GM21367 (cell line): ENCODE data around the gene ZNF79.
"Not testable (repeated sequence)": the region's sequence is repeated elsewhere in the genome, so short reads cannot be mapped to it uniquely, and the experiment has no call there.

ENCODE experiments used
- ATAC-seq: cut with Tn5 transposase; IDR thresholded peaks from one replicate; pipeline ENCODE4 v1.9.1; 2021; ENCODE audit not compliant: unreplicated experiment

Gene ZNF79

DNA sequence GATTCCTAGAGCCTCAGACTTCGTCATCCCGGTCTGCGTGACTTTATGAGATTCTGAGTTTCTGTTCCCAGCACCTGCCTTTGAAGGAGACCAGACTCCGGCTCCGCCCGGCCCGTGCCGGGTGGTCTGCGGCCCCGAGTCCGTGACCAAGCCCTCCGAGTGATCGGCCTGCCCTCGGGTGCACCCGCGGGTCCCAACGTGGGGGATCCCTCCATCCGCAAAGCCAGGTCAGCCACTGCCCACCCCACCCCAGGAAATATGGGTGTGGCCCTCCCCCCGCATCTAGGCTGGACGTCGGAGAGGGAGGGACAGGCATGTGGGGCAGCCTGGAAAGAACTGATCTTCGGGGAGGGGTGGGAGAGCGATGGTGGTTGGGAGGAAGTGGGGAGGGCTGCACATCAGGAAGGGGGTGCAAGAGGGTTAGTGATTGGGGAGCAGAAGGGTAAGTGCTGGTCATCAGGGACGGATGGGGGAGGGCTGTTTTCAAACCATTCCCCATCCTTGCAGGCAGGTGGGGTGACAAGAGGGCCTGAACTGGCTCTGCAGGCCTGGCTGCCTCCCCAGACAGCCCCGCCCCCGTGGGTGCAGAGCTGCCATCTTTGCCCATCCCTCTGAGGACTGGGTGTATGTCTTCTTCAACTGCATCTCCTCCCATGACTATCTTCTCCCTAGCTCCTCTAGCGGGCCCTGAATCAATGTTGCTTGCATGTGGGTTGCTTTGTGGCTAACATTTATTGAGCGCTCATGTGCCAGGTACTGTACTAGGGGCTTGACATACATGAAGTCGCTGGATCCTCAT lies 27.9 kb downstream of the ZNF79 start:
- ATAC-seq = no peak

DNA sequence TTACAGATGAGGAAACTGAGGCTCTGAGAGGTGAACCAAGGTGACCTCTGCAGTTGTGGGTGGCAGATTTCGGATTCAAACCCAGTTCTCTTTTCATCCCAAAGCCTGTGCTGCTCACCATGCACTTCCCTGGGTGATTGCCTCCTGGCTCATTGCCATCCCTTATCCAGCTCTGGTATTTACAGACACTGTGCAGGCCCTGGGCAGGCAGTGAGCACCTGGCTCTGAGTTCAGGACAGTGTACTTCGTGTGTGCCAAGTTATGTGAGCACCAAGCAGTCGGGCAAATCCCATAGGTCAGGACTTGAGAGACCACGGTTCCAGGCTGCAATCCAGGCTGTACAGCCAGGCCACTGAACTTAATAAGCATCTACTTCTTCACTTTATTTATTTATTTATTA lies 28.5 kb downstream of the ZNF79 start:
- ATAC-seq = no peak

DNA sequence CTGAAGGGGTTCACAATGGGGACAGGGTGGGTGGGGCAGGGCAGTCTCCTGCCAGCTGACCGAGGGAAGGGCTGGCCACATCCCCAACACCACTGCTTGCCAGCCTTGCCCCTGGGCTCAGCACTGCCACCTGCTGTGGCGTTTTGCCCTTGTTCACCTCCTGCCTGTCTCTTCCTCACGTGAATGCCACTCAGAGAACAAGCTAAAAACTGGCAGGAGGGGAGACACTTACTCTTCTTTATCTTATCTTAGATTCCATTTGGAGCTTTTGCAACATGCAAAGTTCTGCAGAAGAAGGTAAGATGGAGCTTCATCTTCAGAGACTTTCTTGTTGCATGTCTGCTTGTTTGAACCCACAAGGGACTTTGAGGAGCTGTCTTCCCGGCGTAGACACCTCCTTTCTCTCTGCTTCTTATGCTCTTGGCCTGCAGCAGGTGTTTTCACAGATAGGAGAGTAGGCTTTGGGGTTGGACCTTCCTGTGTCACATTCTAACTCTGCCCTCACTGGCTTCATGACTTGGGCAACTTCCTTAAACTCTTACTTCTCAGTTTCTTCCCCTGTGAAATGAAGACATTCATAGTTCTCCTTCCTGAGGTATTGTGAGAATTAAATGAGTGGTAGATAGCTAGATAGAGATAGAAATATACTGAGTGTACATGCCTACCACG lies 31.3 kb downstream of the ZNF79 start:
- no peak for ATAC-seq

DNA sequence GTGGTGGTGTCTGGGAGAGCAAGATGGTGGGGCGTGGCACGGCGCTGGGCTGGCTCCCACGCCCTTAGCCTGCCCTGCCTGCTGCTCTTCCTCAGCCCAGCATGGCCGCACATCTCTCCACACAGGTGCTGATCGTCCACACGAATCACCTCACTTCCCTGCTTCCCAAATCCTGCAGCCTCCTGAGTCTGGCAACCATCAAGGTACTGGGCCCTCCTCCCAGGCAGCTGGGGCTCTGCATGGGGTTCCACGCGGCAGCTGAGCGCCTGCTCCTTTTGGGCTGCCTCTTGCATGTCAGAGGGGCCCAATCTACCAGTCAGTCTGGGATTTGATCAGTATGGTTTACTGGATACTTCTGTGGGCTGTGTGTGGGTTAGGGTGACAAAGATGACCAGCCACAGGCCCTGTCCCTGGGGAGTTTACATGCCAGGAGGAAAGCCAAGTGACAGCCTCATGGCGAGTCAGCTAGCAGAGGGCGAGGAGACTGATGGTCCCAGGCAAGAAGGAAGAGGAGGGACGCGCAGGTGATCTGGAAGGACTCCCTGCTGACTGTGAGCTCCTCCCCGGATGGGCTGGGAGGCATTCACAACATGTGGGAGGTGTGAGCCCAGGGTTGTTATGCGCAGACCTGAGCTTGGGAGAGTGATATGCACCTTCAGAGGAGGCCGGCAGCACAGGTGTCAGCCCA lies 33.2 kb downstream of the ZNF79 start:
- ATAC-seq = no peak

DNA sequence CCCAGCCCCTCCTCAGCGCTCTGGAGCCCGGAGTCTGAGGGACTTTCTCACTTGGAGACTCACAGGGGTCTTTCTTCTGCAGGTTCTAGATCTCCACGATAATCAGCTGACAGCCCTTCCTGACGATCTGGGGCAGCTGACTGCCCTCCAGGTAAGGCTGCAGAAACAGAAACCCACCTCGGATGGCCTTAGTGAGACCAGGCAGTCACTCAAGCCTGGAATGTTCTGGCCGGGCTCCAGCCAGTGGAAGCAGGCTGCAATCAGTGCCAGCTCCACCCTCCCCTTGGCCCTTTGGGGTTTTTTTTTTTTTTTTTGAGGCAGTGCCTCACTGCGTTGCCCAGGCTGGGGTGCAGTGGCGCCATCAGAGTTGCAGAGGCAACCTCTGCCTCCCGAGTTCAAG lies 34.7 kb downstream of the ZNF79 start:
- ATAC-seq = no peak

DNA sequence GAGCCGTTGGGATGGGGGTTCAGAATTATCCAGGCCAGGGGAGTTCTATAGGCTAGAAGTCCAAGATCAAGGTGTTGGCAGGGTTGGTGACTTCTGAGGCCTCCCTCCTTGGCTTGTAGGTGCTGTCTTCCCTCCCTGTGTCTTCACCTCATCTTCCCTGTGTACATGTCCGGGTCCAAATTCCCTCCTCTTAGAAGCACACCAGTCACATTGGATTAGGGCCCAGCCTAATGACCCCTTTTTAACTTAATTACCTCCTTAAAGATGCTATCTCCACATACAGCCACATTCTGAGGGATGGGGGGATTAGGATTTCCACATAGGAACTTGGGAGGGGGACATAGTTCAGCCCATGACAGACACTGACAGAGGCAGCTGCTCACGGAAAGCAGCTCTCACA lies 39.2 kb downstream of the ZNF79 start:
- ATAC-seq = no peak

DNA sequence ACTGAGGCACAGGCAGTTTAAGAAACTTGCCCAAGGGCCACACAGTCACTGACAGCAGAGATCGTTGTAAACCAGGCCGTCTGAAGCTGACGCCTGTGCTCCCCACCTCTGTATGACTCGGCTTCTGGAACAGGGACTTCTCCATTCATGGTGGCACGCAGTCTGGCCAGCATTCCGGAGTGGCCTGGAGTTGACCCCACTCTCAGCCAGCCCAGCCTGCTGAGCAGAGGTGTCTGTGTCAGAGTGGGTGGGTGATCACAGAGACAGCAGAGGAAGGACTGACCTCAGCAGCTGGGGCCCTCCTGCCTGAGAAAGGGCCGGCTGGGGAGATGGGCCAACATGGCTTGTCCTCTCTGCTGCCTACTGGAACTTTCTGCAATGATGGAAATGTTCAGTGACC lies 39.7 kb downstream of the ZNF79 start:
- no peak for ATAC-seq

DNA sequence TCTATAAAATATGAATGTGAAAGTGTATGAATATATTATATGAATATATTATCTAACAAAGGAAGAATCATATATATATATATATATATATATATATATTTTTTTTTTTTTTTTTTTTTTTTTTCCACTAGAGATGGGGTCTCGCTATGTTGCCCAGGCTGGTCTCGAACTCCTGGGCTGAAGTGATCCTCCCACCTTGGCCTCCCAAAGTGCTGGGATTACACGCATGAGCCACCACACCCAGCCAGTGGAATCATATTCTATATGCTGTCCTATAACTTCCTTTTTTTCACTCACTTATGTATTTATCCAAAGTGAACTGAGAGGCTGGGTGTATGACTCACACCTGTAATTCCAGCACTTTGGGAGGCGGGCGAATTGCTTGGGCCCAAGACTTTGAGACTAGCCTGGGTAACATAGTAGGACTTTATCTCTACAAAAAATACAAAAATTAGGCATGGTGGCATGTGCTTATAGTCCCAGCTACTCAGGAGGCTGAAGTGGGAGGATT lies 42.3 kb downstream of the ZNF79 start:
- not testable (repeated sequence) for ATAC-seq

DNA sequence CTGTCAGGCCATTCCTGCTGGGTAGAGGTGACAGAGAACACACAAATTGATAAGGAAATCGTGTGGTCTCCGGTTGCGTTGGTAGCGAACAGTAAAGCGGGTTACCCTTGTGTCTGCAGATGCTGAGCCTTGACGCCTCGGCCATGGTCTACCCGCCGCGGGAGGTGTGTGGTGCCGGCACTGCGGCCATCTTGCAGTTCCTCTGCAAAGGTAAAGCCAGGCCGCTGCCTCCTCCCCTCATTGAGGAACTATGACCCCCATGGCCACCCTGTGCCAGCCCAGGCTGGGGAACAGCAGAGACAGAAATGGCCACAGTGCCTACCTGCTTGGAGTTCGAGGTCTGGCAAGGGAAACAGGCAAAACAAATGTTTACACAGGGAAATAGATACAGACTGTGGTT lies 43.4 kb downstream of the ZNF79 start:
- ATAC-seq = no peak

DNA sequence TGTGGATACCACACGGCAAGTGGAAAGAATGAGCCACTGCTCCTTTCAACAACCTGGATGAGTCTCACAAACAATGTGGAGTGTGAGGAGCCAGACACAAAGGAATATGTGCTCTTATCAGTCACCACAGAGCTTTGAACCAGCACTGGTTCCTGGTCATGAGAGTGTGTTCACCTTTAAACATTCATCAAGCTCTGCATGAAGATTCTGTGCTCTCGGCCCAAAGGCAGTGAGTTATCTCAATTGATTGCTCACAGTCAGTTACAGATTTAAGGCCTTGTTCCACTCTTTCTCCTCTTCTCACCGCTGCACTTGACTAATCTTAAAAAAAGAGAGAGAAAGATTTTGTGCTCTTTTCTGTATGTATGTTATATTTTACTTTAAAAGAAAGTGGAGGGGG lies 46.5 kb downstream of the ZNF79 start:
- no peak for ATAC-seq

DNA sequence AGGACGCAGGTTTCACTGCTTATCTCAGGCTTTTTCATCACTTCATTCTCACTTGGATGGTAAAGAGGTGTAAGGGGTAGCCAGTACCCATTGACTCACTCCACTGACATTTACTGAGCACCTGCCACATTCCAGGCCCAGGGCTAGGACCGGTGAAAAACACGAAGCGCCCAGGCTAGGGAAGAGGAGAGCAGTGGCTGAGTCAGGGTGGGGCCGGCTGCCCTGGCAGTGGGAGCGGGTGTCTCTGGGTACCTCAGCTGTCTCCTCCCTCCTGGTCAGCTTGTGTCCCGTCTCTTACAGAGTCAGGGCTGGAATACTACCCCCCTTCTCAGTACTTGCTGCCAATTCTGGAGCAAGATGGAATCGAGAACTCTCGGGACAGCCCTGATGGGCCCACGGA lies 49.3 kb downstream of the ZNF79 start:
- no peak for ATAC-seq

DNA sequence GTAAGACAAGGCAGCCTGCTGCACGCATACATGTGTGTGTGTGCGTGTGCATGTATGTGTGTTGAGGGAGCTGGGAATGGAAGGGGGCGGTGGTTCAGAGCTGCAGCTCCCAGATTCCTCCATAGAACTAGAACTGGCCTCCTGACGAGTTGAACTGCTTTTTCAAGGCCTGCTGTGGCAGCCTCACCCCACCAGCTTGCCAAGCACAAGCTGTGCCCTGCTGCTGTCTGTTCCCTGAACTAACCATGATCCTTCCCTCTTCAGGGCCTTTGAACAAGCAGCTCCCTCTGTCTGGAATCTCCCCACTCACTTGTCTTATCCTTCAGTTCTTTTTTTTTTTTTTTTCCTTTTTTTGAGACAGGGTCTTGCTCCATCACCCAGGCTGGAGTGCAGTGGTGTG lies 49.8 kb downstream of the ZNF79 start:
- ATAC-seq = no peak

DNA sequence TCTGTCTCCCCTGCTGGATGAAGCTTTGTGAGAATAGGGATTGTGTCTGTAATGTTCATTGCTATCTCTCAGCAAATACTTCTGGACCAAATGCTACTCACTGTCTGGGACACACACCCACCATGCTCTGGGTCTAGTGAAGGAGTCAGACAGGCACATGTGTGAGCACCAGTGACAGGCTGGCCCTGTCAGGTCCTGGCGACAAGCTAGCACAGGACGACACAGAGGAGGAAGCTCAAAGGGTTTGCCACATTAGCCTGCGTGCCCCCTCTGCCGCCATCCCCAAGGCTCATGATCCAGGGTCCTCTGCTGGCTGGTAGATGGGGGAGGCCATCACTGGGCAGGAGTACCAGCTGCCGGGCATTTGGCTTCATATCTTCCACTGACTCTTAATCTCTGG lies 50.4 kb downstream of the ZNF79 start:
- no peak for ATAC-seq

DNA sequence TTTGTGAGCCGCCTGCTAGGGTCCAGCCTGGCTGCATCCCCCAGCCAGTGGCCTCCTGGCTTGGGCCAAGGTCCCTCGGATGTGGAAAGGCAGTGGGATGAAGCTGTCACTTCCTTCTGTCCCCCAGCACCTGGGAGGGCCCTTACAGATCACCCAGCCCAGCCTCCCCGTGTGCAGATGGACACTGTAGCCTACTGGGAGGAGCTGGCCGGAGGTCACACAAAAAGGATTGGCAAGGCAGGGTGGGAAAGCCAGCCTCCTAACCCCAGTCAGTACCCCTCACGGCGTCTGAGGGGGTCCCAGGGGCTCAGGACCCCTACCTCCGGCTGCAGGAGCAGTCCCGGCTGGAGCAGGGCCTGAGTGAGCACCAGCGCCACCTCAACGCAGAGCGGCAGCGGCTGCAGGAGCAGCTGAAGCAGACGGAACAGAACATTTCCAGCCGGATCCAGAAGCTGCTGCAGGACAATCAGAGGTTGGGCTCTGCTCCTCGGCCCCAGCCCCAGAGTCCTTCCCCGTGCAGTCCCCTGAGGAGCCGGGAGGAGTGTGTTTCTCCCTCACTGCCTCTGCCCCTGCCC lies 55.4 kb downstream of the ZNF79 start:
- no peak for ATAC-seq

DNA sequence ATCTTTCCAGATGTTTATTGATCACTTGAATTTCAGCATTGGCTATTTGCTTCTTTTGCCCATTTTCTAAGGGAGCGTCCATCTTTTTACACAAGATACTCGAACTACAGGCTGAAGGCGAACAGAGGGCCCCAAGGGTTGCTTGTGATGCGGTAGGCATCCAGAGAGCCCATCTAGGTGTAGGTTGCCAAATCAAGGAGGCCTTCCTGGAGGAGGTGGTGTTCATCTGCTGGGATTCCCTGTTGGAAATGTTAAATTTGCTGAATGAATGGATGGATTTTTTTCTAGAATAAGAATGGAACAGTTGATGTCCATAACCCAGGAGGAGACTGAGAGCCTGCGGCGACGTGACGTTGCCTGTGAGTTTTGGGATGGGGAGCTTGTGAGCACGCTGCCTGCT lies 58.5 kb downstream of the ZNF79 start:
- ATAC-seq = no peak

DNA sequence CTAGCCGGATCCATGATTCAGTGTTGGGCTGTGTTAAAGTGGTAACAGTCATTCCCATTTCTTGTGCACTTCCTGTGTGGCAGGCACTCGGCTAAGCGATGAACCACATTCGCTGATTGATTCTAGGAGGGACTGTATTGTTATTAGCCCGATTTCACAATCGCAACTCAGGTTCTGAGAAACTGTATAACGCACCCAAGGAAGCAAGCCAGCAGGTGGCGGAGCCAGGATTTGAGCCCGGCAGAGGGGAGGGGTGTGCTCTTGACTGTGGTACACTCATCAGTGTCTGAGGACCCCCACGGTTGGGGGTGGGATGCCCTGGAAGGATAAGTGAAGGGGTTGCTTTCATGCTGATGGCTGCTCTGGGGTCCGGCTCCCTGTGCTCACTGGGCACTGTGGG lies 61.8 kb downstream of the ZNF79 start:
- ATAC-seq = no peak

DNA sequence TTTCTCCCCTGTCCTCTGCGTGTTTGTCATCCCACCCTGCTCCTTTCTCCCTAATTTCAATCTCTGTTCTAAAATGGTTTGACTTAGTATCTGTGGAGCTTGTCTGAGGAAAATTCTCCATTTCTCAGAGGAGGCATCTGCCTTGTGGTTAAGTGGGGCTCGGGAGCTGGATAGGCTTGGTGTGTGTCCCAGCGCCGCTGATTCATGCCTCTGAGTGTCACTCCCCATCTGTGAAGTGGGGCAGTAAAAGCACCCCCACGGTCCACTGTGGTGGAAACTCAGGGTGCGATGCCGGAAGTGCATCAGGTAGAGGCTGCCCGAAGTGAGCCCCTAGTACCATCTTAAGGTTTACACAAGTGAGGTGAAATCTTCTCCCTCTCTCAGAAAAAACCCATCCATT lies 64.8 kb downstream of the ZNF79 start:
- no peak for ATAC-seq

DNA sequence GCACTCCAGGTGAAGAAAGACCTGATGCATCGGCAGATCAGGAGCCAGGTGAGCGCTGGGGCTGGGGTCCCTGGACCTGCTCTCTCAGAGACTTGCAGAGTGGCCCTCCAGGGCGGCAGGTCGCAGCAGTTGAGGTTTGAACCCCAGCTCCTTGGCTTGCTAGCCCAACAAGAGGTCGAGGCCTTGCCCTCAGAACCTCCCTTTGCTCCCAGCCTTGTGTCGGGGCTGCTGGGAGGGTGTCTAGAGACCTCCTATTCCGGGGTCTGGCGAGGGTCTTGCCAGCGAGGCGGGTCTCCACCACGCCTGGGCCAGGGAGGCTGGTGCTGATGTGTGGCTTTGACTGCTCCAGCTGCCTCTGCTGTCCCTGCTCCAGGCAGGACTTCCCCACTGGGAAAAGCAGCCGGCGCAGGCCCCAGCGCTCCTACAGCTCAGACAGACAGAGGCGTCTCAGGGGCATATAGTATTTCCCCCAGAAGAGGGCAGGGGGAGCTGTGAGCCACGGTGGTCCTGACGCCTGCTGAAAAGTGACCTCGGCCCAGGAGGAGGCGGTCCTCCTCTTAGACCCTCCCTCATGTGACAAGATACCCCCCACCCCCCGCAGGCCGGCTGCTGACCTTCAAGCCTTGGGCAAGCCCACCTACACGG lies 65.4 kb downstream of the ZNF79 start:
- ATAC-seq = no peak

DNA sequence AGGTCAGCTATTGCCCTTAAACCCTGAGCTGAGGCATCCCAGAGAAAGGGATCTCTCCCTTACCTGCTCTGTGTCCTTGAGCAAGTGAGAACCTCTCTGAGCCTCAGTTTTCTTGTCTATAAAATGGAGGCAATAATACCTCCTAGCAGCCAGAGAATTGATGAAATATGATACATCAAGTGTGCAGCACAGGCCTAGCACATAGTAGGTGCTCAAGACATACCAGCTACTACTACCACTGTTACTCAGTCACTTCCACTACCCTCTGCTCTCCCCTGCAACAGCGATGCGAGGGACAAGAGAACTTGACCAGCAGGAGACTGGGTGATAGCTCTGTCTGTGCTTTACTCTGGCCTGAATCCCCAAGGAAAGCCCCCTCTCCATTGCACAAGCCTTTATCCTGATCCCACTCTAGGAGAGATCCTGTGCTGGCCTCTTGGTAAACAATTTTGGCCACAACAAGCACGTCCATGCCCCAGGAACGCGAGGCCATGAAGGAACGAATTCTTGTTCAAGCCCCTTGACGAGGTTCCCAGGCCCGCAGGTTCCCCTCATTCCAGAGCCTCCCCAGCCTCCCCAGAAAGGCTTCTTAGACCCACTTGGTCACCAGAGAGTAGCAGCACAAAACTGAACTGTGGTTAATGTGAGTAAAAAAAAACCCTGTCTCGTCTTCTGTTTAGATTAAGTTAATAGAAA lies 66.5 kb downstream of the ZNF79 start:
- no peak for ATAC-seq

DNA sequence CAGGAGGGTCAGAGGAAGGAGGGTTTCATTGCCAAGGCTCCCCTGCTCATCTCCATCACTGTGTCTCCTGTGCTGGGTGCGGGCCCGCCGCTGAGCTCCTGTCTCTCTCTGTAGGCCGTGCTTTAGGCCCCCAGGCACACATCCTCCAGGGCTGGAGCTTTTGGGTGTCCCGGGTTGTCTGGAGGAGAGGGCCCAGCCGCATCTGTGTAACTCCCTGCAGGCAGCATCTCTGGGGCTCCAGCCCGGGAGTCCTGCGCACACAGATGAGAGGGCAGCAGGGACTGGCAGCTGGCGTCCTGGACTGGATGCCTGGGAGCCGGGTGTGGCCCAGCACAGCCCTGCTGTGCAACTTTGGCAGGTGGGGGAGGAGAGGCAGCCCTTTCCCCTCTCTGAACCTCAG lies 67.3 kb downstream of the ZNF79 start:
- no peak for ATAC-seq

DNA sequence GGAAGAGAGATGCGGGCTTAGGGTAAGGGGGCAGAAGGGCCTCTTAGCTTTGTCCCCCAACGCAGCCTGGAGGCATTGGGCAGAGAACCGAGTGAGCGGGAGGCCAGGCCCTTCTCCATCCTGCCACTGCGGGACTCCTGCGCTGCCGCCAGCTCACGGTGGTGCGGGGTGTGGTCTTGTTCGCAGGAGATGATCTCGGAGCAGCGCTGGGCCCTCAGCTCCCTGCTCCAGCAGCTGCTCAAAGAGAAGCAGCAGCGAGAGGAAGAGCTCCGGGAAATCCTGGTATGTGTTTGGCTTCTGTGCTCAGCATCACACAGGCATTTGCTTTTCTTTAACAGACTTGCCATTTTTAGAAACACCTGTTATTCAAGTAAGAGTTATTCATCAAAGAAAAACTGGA lies 68.4 kb downstream of the ZNF79 start:
- ATAC-seq = no peak
